ENCODE results near the gene ABT1. TPM values are rescaled to one million over a fixed set of nuclear protein-coding genes. Genes with fewer than 3 reads are reported as not detected.

ABT1 gene
- total RNA-seq, 2 experiments from 2014 or later = 39.8 to 40.4 TPM

DNA sequence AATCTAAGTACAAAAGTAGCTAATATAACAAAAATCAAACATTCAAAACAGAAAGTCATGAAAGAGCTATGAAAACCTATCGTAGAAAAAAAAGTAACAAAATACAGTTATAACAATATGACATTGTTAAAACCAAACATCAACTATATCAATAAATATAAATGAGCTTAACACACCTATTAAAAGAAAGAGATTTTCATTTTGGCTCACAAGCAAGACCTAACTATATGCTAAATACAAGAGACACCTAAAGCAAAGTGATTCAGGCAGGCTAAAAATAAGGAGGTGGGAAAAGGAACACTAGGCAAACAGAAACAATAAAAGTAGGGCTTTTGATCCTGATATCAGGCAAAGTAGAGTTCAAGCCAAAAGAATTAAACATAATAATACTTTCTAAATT is 49.3 kb downstream of the ABT1 start:
- DNase-seq = no peak
- Mint-ChIP-seq H3K9me3 (peaks cover 11% of the 10 kb centered on the region), H3K4me1 (ENCODE audit: low read depth) (no peaks in the 10 kb centered on the region), H3K4me3 (no peak overlapping the region), H3K27me3 (no peaks in the 10 kb centered on the region), H3K36me3 (ENCODE audit: low read depth) (peaks cover 88% of the 10 kb centered on the region), H3K27ac (no peak overlapping the region)
- CTCF ChIA-PET = no interaction called here
- Histone ChIP-seq H3K27ac (ENCODE audit: low read depth in 1 of 2, low read length in 2 of 2) (no peak overlapping the region), H3K36me3 (ENCODE audit: insufficient read depth, low read length) (peaks cover 31% of the 10 kb centered on the region), H3K4me3 (ENCODE audit: low read length) (no peak overlapping the region), H3K4me1 (ENCODE audit: insufficient read depth, low read length) (no peaks in the 10 kb centered on the region), H3K9me3 (ENCODE audit: control insufficient read depth in 1 of 2, insufficient read depth in 1 of 2, low read length in 2 of 2) (peaks cover 4 to 14% of the 10 kb centered on the region in 2 experiments), H3K27me3 (ENCODE audit: control insufficient read depth in 1 of 2, insufficient read depth in 2 of 2, low read length in 2 of 2) (no peaks in the 10 kb centered on the region)
- no peak for ATAC-seq (ENCODE audit: poor library complexity)
- TF ChIP-seq, protein P1, sequence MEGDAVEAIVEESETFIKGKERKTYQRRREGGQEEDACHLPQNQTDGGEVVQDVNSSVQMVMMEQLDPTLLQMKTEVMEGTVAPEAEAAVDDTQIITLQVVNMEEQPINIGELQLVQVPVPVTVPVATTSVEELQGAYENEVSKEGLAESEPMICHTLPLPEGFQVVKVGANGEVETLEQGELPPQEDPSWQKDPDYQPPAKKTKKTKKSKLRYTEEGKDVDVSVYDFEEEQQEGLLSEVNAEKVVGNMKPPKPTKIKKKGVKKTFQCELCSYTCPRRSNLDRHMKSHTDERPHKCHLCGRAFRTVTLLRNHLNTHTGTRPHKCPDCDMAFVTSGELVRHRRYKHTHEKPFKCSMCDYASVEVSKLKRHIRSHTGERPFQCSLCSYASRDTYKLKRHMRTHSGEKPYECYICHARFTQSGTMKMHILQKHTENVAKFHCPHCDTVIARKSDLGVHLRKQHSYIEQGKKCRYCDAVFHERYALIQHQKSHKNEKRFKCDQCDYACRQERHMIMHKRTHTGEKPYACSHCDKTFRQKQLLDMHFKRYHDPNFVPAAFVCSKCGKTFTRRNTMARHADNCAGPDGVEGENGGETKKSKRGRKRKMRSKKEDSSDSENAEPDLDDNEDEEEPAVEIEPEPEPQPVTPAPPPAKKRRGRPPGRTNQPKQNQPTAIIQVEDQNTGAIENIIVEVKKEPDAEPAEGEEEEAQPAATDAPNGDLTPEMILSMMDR (IDR thresholded peaks at IDR 0.05) = no peak
- intact Hi-C loops (cut with DNase I, micrococcal nuclease) = no loop called here
- POLR2A ChIA-PET = no interaction called here

Other genes starting within 250 kb of the ABT1 start
- gene BTN3A2, start 231.8 kb upstream of the ABT1 start, total RNA-seq = 10 to 100 TPM; 40.6 to 45.5 TPM
- 10 to 100 TPM in 1 of 2 experiments, 1 to 10 TPM in 1; 9.7 to 10.7 TPM for gene BTN2A2, start 213.8 kb upstream of the ABT1 start, total RNA-seq
- 100 to 1,000 TPM; 109 TPM for gene BTN3A1, start 194.7 kb upstream of the ABT1 start, total RNA-seq
- gene BTN3A3, start 156.4 kb upstream of the ABT1 start, total RNA-seq = 10 to 100 TPM; 21.4 to 26.5 TPM
- 10 to 100 TPM; 16.2 to 17.5 TPM for gene BTN2A1, start 139.0 kb upstream of the ABT1 start, total RNA-seq
- not detected for gene BTN1A1, start 96.7 kb upstream of the ABT1 start, total RNA-seq
- 10 to 100 TPM; 22.7 to 24.8 TPM for gene HMGN4, start 58.6 kb upstream of the ABT1 start, total RNA-seq
- under 1 TPM; 0.92 to 0.93 TPM for gene ZNF322, start 62.8 kb downstream of the ABT1 start, total RNA-seq

All from CD4-positive, alpha-beta T cell (primary cell).